HL-60 (cell line): ENCODE measurements around the gene NRXN3.

ENCODE experiments used
- DNase-seq, 2 experiments: peaks; one replicate each; pipeline ENCODE4 v3.0.0-alpha.2; 2010 to 2020; ENCODE audit warnings: low read depth in 1 of 2, low spot score in 1 of 2
- H3K27ac ChIP-seq: fragments of 250-450 bp; sonication (Bioruptor Pico); replicated peaks from 2 replicates; pipeline ENCODE4 v1.5.1; 2020; ENCODE audit warnings: mild to moderate bottlenecking, moderate library complexity
- H3K27me3 ChIP-seq: fragments of 250-450 bp; sonication (Bioruptor Pico); 2 replicates; pipeline ENCODE4 v1.5.1; 2021; ENCODE audit warnings: mild to moderate bottlenecking, moderate library complexity; ENCODE audit not compliant: insufficient read depth, poor library complexity, severe bottlenecking
- H3K4me3 ChIP-seq: replicated peaks from 2 replicates; pipeline ENCODE4 v1.5.1; 2011; ENCODE audit warnings: mild to moderate bottlenecking, control low read depth, low read length; ENCODE audit not compliant: insufficient read depth
- GABPA ChIP-seq: IDR thresholded peaks from 2 replicates; pipeline ENCODE4 v1.6.1; 2012; ENCODE audit warnings: low read depth
- POLR2AphosphoS5 ChIP-seq: IDR thresholded peaks from 2 replicates; pipeline ENCODE4 v1.6.1; 2012; ENCODE audit warnings: low read depth
- REST ChIP-seq: IDR thresholded peaks from 2 replicates; pipeline ENCODE4 v1.6.1; 2012; ENCODE audit warnings: low read depth; ENCODE audit not compliant: insufficient replicate concordance
- SPI1 ChIP-seq: IDR thresholded peaks from 2 replicates; pipeline ENCODE4 v1.6.1; 2012; ENCODE audit warnings: low read depth, mild to moderate bottlenecking, borderline replicate concordance
- TF ChIP-seq, protein P1 (sequence below): IDR thresholded peaks from one replicate; pipeline ENCODE4 v1.5.1; 2011; ENCODE audit warnings: low read length, control low read depth, inconsistent platforms; ENCODE audit not compliant: insufficient read depth

The NRXN3 gene

GRCh38 chr14:79703209-79703608, 1533.0 kb downstream of the NRXN3 start:
- DNase-seq: no peak
- Histone ChIP-seq H3K27me3 (no peaks in the 10 kb centered on the region), H3K4me3 (no peak overlapping the region), H3K27ac (no peak overlapping the region)
- TF ChIP-seq, protein P1, sequence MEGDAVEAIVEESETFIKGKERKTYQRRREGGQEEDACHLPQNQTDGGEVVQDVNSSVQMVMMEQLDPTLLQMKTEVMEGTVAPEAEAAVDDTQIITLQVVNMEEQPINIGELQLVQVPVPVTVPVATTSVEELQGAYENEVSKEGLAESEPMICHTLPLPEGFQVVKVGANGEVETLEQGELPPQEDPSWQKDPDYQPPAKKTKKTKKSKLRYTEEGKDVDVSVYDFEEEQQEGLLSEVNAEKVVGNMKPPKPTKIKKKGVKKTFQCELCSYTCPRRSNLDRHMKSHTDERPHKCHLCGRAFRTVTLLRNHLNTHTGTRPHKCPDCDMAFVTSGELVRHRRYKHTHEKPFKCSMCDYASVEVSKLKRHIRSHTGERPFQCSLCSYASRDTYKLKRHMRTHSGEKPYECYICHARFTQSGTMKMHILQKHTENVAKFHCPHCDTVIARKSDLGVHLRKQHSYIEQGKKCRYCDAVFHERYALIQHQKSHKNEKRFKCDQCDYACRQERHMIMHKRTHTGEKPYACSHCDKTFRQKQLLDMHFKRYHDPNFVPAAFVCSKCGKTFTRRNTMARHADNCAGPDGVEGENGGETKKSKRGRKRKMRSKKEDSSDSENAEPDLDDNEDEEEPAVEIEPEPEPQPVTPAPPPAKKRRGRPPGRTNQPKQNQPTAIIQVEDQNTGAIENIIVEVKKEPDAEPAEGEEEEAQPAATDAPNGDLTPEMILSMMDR: no peak
- TF ChIP-seq GABPA: no peak
- TF ChIP-seq REST: no peak
- TF ChIP-seq POLR2AphosphoS5: no peak
- TF ChIP-seq SPI1: no peak

GRCh38 chr14:79704041-79704807, 1534.1 kb downstream of the NRXN3 start:
- no peaks in the 10 kb centered on the region for H3K27me3 ChIP-seq
- no peak overlapping the region for H3K4me3 ChIP-seq
- DNase-seq: no peak
- no peak overlapping the region for H3K27ac ChIP-seq
- no peak for TF ChIP-seq SPI1
- no peak for TF ChIP-seq POLR2AphosphoS5
- TF ChIP-seq, protein P1: no peak

- no peak for TF ChIP-seq POLR2AphosphoS5
- no peak for TF ChIP-seq REST
- TF ChIP-seq GABPA: no peak
- no peak for TF ChIP-seq SPI1
- TF ChIP-seq, protein P1: no peak
- no peak for DNase-seq
- Histone ChIP-seq H3K4me3 (no peak overlapping the region), H3K27ac (no peak overlapping the region), H3K27me3 (no peaks in the 10 kb centered on the region)
Measured at GRCh38 chr14:79705126-79705894, 1535.1 kb downstream of the NRXN3 start.
